ENCODE data around the gene PAH.

- TF ChIP-seq RFX5 (IDR thresholded peaks at IDR 0.05; ENCODE audit: low read depth, low read length) = no peak
- no peak for TF ChIP-seq CTCF (conservative IDR thresholded peaks at IDR 0.05; ENCODE audit: low read depth, low read length)
- TF ChIP-seq CEBPB (IDR thresholded peaks at IDR 0.05; ENCODE audit: low read depth, low read length) = no peak
- TF ChIP-seq BHLHE40 (IDR thresholded peaks at IDR 0.05; ENCODE audit: low read depth, low read length) = no peak
Observed at GRCh38 chr12:102946042-102946441, 29.0 kb upstream of the PAH start.

Data from IMR-90 (cell line).